NCI-H2171 treated with DMSO at 0.1 percent for 48 hours (cell line): ENCODE measurements around the gene HELT.
A peak's percentile ranks its signal among the peaks of the same experiment; 100 is the strongest.
"Not testable (repeated sequence)": the region's sequence is repeated elsewhere in the genome, so short reads cannot be mapped to it uniquely, and the experiment has no call there.

Experiments used
- DNase-seq: peaks from one replicate; lab custom pipeline; 2025; lab: John Stamatoyannopoulos, UW

The HELT gene

DNA sequence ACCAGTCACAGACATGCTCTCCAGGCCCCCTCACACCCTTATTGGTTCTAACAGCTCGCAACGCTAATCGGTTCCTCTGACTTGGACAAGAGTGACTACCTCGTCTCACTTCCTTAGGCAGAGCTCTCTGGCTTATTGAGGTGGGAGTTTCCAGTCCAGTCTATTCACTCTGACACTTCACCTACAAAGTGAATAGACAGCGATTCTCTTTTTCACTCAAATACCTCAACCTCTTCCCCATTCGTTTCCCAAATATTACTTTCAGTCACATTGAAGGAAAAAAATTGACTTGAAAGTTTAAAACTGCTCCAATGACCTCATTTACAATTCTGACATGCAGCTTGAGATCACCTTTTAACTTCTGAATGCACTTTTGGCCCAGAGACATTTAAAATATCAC is 17.7 kb downstream of the HELT start:
- no peak for DNase-seq

GRCh38 chr4:185036842-185037241 is 18.6 kb downstream of the HELT start:
- no peak for DNase-seq

DNA sequence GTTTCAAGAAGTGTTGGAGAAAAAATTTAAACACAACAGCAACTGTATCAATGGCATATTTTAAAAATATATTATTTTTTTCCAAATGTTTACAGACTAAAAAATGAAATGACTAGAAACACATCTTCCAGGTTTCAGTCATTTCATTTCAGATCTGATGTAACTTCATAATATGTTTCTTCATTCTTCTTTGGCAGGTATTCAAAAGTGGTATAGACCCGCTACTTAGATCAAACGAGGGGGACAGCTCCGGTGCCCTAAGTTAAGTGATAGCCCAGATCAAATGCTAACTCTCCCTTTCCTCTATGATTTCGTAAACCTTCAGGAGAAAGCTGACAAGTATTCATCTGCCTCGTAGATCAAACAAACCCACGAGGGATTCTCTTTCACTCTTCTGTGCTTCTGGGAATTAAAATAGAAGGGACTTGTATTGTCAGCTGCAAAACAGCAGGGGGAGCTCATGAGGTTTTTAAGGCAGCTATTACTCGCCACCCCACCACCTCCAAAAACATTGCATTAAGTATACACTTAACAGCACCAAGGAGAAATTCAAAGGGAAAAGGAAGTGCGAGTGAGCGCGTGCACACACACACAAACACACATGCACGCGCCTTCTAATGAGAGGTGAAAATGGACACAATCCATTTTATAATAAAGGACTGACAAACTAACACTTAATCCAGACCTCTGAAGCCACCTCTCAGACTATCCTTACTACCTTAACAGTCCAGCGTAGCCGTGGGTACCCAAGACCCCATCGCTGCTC is 21.4 kb downstream of the HELT start:
- DNase-seq = peak; percentile 23

GRCh38 chr4:185040523-185040922 is 22.2 kb downstream of the HELT start:
- no peak for DNase-seq

GRCh38 chr4:185050286-185050685 is 32.0 kb downstream of the HELT start:
- not testable (repeated sequence) for DNase-seq

- not testable (repeated sequence) for DNase-seq
Measured at GRCh38 chr4:185051283-185051682, 33.0 kb downstream of the HELT start.

DNA sequence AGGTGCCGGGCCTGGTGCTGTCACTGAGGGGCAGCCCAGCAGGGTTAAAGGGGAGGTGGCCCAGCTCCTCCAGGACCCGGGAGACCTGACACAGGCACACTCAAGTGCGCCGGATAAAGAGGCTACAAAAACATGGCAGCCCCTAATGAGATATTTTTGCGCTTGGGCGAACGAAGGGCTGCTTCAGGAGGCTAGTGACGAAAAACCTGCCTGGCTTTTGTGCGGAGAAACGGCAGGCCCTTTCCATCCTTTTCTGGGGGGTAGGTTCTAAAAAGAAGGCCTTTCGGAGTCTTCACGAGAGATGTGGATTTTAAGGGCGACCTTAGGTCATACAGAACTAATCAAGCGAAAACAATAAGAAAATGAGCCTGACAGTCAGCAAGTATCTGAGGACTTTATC is 35.5 kb downstream of the HELT start:
- DNase-seq = no peak

- no peak for DNase-seq
Measured at GRCh38 chr4:185054272-185054671, 36.0 kb downstream of the HELT start.

DNA sequence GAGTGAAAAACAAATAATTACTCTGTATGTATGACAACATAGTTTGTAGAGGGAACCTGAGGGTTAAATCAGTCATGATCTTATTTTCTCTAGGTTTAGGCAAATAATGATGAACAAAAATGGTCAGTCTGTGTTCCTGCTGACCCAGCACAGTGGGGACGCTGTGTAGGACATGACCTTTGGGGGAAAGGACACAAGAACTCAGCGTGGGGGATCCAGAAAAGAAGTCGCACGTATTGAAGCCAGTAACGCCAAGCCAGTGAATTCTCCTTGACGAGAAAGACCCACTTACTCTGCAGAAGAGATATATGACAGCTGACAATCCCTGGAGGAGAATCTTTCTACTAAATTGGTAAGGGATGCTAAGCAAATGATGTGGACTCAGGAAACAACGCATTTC is 36.6 kb downstream of the HELT start:
- no peak for DNase-seq

DNA sequence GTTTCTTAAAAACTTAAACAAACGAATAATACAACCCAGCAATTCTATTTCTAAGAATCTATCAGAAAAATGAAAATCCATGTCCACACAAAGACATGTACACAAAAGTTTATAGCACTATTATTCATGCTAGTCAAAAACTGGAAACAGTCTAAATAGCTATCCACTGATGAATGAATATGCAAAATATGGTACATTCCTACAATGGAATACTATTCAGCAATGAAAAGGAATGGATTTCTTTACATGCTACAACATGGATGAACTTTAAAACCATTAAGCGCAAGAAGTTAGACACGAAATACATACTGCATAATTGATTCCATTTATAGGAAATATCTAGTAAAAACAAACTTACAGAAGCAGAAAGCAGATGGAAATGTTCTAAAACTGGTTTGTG is 43.3 kb downstream of the HELT start:
- no peak for DNase-seq

DNA sequence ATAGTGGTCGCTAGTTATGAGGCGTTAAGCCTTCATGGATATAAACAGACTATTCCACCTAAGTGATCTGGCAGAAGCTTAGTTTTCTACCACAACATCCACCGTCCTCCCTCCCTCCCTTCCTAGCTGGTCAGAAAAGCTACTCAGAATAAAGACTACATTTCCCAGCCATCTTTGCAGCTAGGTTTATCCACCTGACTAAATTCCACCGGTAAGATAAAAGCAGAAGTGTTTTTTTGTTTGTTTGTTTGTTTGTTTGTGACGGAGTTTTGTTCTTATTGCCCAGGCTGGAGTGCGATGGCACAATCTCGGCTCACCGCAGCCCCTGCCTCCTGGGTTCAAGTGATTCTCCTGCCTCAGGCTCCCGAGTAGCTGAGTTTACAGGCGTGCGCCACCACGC is 44.3 kb downstream of the HELT start:
- DNase-seq = no peak

GRCh38 chr4:185066179-185066578 is 47.9 kb downstream of the HELT start:
- DNase-seq = no peak

GRCh38 chr4:185068837-185069236 is 50.5 kb downstream of the HELT start:
- DNase-seq = no peak
